Measurements from ENCODE around the gene NFKBIE. TPM values are rescaled to one million over a fixed set of nuclear protein-coding genes. Genes with fewer than 3 reads are reported as not detected.

The NFKBIE gene
- total and polyA plus RNA-seq, 2 of the 13 experiments (the other 11 are each of a cell fraction or from before 2014, with no cell fraction given), result 6.7 to 14.5 TPM

- 0 out of 2 replicates have a peak, but pooled peaks have one; percentile 91 for TF ChIP-seq FUBP1 (CRISPR knock-in tag; IDR thresholded peaks at IDR 0.05; ENCODE audit: borderline replicate concordance)
- TF ChIP-seq POLR2G (IDR thresholded peaks at IDR 0.05; ENCODE audit: low read depth, low read length), result peak; percentile 59; the same call in 1 of the 2 replicates
- no peak for TF ChIP-seq DDIT3 (CRISPR knock-in tag; IDR thresholded peaks at IDR 0.05)
- no peak for TF ChIP-seq ZNF207 (IDR thresholded peaks at IDR 0.05; ENCODE audit: borderline replicate concordance)
- peak; percentile 82 for TF ChIP-seq ARID4A (CRISPR knock-in tag; IDR thresholded peaks at IDR 0.05; ENCODE audit: borderline replicate concordance)
- TF ChIP-seq ZNF431 (CRISPR knock-in tag; IDR thresholded peaks at IDR 0.05; ENCODE audit: borderline replicate concordance, low read depth), result 0 out of 2 replicates have a peak, but pooled peaks have one; percentile 29
- no peak for TF ChIP-seq ZNF670 (CRISPR knock-in tag; IDR thresholded peaks at IDR 0.05; ENCODE audit: borderline replicate concordance)
- no peak for TF ChIP-seq ZNF496 (CRISPR knock-in tag; IDR thresholded peaks at IDR 0.05; ENCODE audit: insufficient replicate concordance)
- TF ChIP-seq RNF219 (CRISPR knock-in tag; IDR thresholded peaks at IDR 0.05), result peak; percentile 93
- peak; percentile 52; the same call in 1 of the 2 replicates for TF ChIP-seq ETV5 (CRISPR knock-in tag; IDR thresholded peaks at IDR 0.05; ENCODE audit: borderline replicate concordance)
- TF ChIP-seq ZNF12 (CRISPR knock-in tag; IDR thresholded peaks at IDR 0.05), result peak; percentile 20; the same call in 1 of the 2 replicates
- TF ChIP-seq CENPX (CRISPR knock-in tag; IDR thresholded peaks at IDR 0.05), result no peak
- no peak for TF ChIP-seq KDM6A (CRISPR knock-in tag; IDR thresholded peaks at IDR 0.05; ENCODE audit: low read depth)
- TF ChIP-seq ZZZ3 (CRISPR knock-in tag; IDR thresholded peaks at IDR 0.05; ENCODE audit: borderline replicate concordance), result no peak; the same call in 1 of the 2 replicates
- peak; percentile 96 for TF ChIP-seq ZNF713 (CRISPR knock-in tag; IDR thresholded peaks at IDR 0.05)
- TF ChIP-seq SP5 (CRISPR knock-in tag; IDR thresholded peaks at IDR 0.05; ENCODE audit: borderline replicate concordance, low read depth), result peak; percentile 91
- peak; percentile 20; the same call in 1 of the 2 replicates for TF ChIP-seq PBX3 (CRISPR knock-in tag; IDR thresholded peaks at IDR 0.05; ENCODE audit: borderline replicate concordance)
- TF ChIP-seq ZNF460 (CRISPR knock-in tag; IDR thresholded peaks at IDR 0.05; ENCODE audit: borderline replicate concordance), result no peak; the same call in 1 of the 2 replicates
Measured at GRCh38 chr6:44245912-44246662, 19.3 kb downstream of the NFKBIE start (continued).

All from HepG2 (cell line).